SK-N-SH (cell line): ENCODE measurements around the gene PREB. TPM values are rescaled to one million over a fixed set of nuclear protein-coding genes. Genes with fewer than 3 reads are reported as not detected.

Experiments
- CTCF ChIA-PET: fragments of 300-600, 350-600 bp; formaldehyde crosslinking; extraction: SDS; loops from one replicate; lab custom pipeline; 2021; lab: Yijun Ruan, JAX
- POLR2A ChIA-PET: fragments of 350-600 bp; sonication (Branson Sonifier 250); formaldehyde crosslinking; extraction: SDS; loops from one replicate; lab custom pipeline; 2020; ENCODE audit warnings: antibody characterized with exemption, inconsistent platforms; lab: Yijun Ruan, JAX
- DNase-seq: peaks from one replicate; pipeline ENCODE4 v3.0.0; 2012
- H2AFZ ChIP-seq: fragments of 200-600 bp; sonication (generic); 2 replicates; pipeline ENCODE4 v1.8.1; 2016; ENCODE audit warnings: antibody characterized with exemption, mild to moderate bottlenecking, low read depth
- H3F3A ChIP-seq: fragments of 200-600 bp; sonication (generic); replicated peaks from 2 replicates; pipeline ENCODE3; 2016; ENCODE audit warnings: antibody characterized with exemption, mild to moderate bottlenecking; ENCODE audit not compliant: insufficient read depth
- H3K27ac ChIP-seq, 2 experiments: fragments of 200-500 bp in 1 of 2; fragments of 200-600 bp in 1 of 2; sonication (Bioruptor generic) in 1 of 2; sonication (generic), shearing (Covaris generic) in 1 of 2; 2 replicates each; pipeline versions ENCODE4 v1.5.1 to v1.6.1; 2014 to 2016; ENCODE audit warnings: low read depth in 2 of 2, inconsistent platforms in 1 of 2, low read length in 1 of 2, mild to moderate bottlenecking in 1 of 2, mixed read lengths in 1 of 2
- H3K27me3 ChIP-seq: fragments of 200-600 bp; sonication (generic), shearing (Covaris generic); 2 replicates; pipeline ENCODE4 v1.6.1; 2016; ENCODE audit warnings: mixed run types; ENCODE audit not compliant: insufficient read depth
- H3K36me3 ChIP-seq, 2 experiments: fragments of 200-500 bp in 1 of 2; fragments of 200-600 bp in 1 of 2; sonication (Bioruptor generic) in 1 of 2; sonication (generic) in 1 of 2; replicated peaks in 1 of 2; 2 replicates each; pipeline versions ENCODE3 to v1.5.1; 2014 to 2016; ENCODE audit warnings: low read length in 1 of 2, mild to moderate bottlenecking in 1 of 2; ENCODE audit not compliant: insufficient read depth in 2 of 2, control insufficient read depth in 1 of 2
- H3K4me1 ChIP-seq, 2 experiments: fragments of 200-500 bp in 1 of 2; fragments of 200-600 bp in 1 of 2; sonication (Bioruptor generic) in 1 of 2; sonication (generic), shearing (Covaris generic) in 1 of 2; 2 replicates each; pipeline versions ENCODE4 v1.5.1 to v1.6.1; 2014 to 2016; ENCODE audit warnings: low read depth in 1 of 2, low read length in 1 of 2, mixed run types in 1 of 2; ENCODE audit not compliant: insufficient read depth in 2 of 2, control insufficient read depth in 1 of 2
- H3K4me2 ChIP-seq: fragments of 200-600 bp; sonication (generic), shearing (Covaris generic); 2 replicates; pipeline ENCODE4 v1.6.1; 2017; ENCODE audit warnings: mixed run types
- H3K4me3 ChIP-seq, 2 experiments: fragments of 200-500 bp in 1 of 2; fragments of 200-600 bp in 1 of 2; sonication (Bioruptor generic) in 1 of 2; sonication (generic), shearing (Covaris generic) in 1 of 2; 2 replicates each; pipeline versions ENCODE4 v1.5.1 to v1.8.1; 2014 to 2016; ENCODE audit warnings: low read depth in 2 of 2, inconsistent platforms in 1 of 2, low read length in 1 of 2, mild to moderate bottlenecking in 1 of 2, mixed read lengths in 1 of 2, moderate library complexity in 1 of 2
- H3K79me2 ChIP-seq: fragments of 200-600 bp; sonication (generic); 2 replicates; pipeline ENCODE4 v1.8.1; 2017; ENCODE audit warnings: mild to moderate bottlenecking; ENCODE audit not compliant: insufficient read depth
- H3K9ac ChIP-seq: fragments of 200-600 bp; sonication (generic); 2 replicates; pipeline ENCODE4 v1.6.1; 2017; ENCODE audit warnings: mixed run types
- H3K9me2 ChIP-seq: fragments of 200-600 bp; sonication (generic); 2 replicates; pipeline ENCODE4 v1.6.1; 2017; ENCODE audit warnings: mixed run types
- H3K9me3 ChIP-seq: fragments of 200-600 bp; sonication (generic); 2 replicates; pipeline ENCODE4 v1.6.1; 2017; ENCODE audit warnings: mixed run types, mild to moderate bottlenecking, moderate library complexity
- H4K20me1 ChIP-seq: fragments of 200-600 bp; sonication (generic); 2 replicates; pipeline ENCODE4 v1.6.1; 2017; ENCODE audit warnings: mild to moderate bottlenecking, mixed run types; ENCODE audit not compliant: insufficient read depth
- CHD2 ChIP-seq: fragments of 150-350 bp; IDR thresholded peaks from 2 replicates; pipeline ENCODE4 v1.6.1; 2018; ENCODE audit warnings: low read length; ENCODE audit not compliant: partially characterized antibody
- FOXJ3 ChIP-seq: sonication (generic); formaldehyde crosslinking; IDR thresholded peaks from 2 replicates; pipeline ENCODE4 v1.5.1; 2020; ENCODE audit warnings: mild to moderate bottlenecking, missing genetic modification reagents
- GATA2 ChIP-seq: sonication (generic); formaldehyde crosslinking; IDR thresholded peaks from 2 replicates; pipeline ENCODE4 v1.5.0; 2020; ENCODE audit warnings: mild to moderate bottlenecking, missing genetic modification reagents
- NFIC ChIP-seq: IDR thresholded peaks from 2 replicates; pipeline ENCODE4 v1.4.0; 2012; ENCODE audit warnings: borderline replicate concordance
- RFX5 ChIP-seq: IDR thresholded peaks from 2 replicates; pipeline ENCODE4 v1.6.1; 2012; ENCODE audit warnings: mild to moderate bottlenecking, improper control_type of control experiment, low read length
- TAF1 ChIP-seq: IDR thresholded peaks from 2 replicates; pipeline ENCODE4 v1.6.1; 2012; ENCODE audit warnings: low read depth, mild to moderate bottlenecking, low read length, moderate library complexity, borderline replicate concordance
- YY1 ChIP-seq: IDR thresholded peaks from 2 replicates; pipeline ENCODE4 v1.4.0; 2012; ENCODE audit warnings: low read depth, mild to moderate bottlenecking
- WGBS: methylation state at CpG from one replicate; pipeline ENCODE4 v1.1.6; 2017; ENCODE audit warnings: low lambda C conversion rate; 5-methylcytosine and 5-hydroxymethylcytosine counted together
- polyA plus RNA-seq, 3 experiments: library from polyadenylated mRNA; depleted of rRNA; stranded (reverse); fragments of >200 nt; gene quantifications; 2 replicates each; pipeline ENCODE4 v1.2.3, GENCODE V29; 2012
- TF ChIP-seq, protein P1 (sequence below): IDR thresholded peaks from 2 replicates; pipeline ENCODE4 v1.6.1; 2012; ENCODE audit warnings: mild to moderate bottlenecking, low read depth, low read length, moderate library complexity
- TF ChIP-seq, protein P2 (sequence below): IDR thresholded peaks from 2 replicates; pipeline ENCODE4; 2012
- TF ChIP-seq, protein P3 (sequence below): fragments of 200-600 bp; sonication (generic); IDR thresholded peaks from 2 replicates; pipeline ENCODE4 v1.6.1; 2017; ENCODE audit warnings: antibody characterized with exemption, mild to moderate bottlenecking, moderate library complexity
- TF ChIP-seq, protein P4 (sequence below): IDR thresholded peaks from 2 replicates; pipeline ENCODE4 v1.4.0; 2012; ENCODE audit warnings: low read depth
- TF ChIP-seq, protein P5 (sequence below): IDR thresholded peaks from 2 replicates; pipeline ENCODE4 v1.4.0; 2012; ENCODE audit warnings: low read depth, borderline replicate concordance
- TF ChIP-seq, protein P6 (sequence below): fragments of 150-350 bp; IDR thresholded peaks from 2 replicates; pipeline ENCODE4 v1.6.1; 2017; ENCODE audit warnings: antibody characterized with exemption, low read length, low read depth, borderline replicate concordance

Gene PREB
- polyA plus RNA-seq, 1 of the 3 experiments (the other 2 are of a cell fraction) = 47.9 TPM

DNA sequence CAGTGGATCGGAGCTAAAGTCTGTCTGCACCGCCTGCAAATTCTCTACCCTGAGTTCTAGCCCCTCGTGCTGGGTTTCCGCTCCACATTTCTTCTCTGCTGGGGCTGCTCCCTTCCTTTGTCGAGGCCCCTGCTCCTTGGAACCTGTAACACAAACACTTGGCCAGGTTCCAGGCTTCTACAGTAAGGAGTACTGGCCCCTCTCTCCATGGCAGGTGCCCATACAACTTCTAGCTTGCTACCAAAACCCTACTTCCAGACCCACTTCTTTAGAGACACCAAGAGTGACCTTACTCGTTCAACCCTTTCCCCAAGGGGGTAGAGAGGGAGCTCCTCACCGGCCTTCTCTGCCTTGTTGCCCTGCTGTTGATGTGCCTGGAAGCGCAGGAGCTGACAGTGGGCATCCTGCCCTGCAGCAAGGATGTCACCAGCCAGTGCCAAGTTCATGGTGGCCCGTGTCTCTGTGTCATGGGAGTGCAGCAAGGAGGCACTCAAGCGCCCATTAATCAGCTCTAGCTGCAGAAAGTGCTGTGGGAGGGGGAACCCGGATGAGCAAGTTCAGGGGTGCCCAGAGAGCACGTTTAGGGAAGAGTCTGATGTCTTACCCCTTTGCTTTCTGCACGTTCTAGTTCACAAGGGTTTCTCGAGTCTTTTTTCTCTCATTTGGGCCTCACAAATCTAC lies 1.1 kb downstream of the PREB start:
- Histone ChIP-seq H4K20me1 (peaks cover 9% of the 10 kb centered on the region; the same call in 1 of the 2 replicates), H3K9ac (peak overlapping the region; percentile 83), H3K79me2 (peaks cover 21% of the 10 kb centered on the region), H3K4me1 (peaks cover 7 to 14% of the 10 kb centered on the region in 2 experiments; a peak in 3 of 4 replicates), H3K27me3 (no peaks in the 10 kb centered on the region), H3K9me3 (no peaks in the 10 kb centered on the region), H3F3A (no peaks in the 10 kb centered on the region), H3K4me2 (peak overlapping the region; percentile 91), H3K36me3 (peaks cover 9 to 32% of the 10 kb centered on the region in 2 experiments), H3K9me2 (no peaks in the 10 kb centered on the region), H2AFZ (no peak overlapping the region), H3K27ac (no peak overlapping the region; a peak in 1 of 4 replicates), H3K4me3 (peak overlapping the region; percentile 94 to 97)
- 49% methylated on average over 14 of the region's 14 CpGs for WGBS
- peak; percentile 55 for DNase-seq
- TF ChIP-seq, protein P1, sequence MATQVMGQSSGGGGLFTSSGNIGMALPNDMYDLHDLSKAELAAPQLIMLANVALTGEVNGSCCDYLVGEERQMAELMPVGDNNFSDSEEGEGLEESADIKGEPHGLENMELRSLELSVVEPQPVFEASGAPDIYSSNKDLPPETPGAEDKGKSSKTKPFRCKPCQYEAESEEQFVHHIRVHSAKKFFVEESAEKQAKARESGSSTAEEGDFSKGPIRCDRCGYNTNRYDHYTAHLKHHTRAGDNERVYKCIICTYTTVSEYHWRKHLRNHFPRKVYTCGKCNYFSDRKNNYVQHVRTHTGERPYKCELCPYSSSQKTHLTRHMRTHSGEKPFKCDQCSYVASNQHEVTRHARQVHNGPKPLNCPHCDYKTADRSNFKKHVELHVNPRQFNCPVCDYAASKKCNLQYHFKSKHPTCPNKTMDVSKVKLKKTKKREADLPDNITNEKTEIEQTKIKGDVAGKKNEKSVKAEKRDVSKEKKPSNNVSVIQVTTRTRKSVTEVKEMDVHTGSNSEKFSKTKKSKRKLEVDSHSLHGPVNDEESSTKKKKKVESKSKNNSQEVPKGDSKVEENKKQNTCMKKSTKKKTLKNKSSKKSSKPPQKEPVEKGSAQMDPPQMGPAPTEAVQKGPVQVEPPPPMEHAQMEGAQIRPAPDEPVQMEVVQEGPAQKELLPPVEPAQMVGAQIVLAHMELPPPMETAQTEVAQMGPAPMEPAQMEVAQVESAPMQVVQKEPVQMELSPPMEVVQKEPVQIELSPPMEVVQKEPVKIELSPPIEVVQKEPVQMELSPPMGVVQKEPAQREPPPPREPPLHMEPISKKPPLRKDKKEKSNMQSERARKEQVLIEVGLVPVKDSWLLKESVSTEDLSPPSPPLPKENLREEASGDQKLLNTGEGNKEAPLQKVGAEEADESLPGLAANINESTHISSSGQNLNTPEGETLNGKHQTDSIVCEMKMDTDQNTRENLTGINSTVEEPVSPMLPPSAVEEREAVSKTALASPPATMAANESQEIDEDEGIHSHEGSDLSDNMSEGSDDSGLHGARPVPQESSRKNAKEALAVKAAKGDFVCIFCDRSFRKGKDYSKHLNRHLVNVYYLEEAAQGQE = no peak
- TF ChIP-seq, protein P2, sequence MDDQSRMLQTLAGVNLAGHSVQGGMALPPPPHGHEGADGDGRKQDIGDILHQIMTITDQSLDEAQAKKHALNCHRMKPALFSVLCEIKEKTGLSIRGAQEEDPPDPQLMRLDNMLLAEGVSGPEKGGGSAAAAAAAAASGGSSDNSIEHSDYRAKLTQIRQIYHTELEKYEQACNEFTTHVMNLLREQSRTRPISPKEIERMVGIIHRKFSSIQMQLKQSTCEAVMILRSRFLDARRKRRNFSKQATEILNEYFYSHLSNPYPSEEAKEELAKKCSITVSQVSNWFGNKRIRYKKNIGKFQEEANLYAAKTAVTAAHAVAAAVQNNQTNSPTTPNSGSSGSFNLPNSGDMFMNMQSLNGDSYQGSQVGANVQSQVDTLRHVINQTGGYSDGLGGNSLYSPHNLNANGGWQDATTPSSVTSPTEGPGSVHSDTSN = no peak
- TF ChIP-seq, protein P3, sequence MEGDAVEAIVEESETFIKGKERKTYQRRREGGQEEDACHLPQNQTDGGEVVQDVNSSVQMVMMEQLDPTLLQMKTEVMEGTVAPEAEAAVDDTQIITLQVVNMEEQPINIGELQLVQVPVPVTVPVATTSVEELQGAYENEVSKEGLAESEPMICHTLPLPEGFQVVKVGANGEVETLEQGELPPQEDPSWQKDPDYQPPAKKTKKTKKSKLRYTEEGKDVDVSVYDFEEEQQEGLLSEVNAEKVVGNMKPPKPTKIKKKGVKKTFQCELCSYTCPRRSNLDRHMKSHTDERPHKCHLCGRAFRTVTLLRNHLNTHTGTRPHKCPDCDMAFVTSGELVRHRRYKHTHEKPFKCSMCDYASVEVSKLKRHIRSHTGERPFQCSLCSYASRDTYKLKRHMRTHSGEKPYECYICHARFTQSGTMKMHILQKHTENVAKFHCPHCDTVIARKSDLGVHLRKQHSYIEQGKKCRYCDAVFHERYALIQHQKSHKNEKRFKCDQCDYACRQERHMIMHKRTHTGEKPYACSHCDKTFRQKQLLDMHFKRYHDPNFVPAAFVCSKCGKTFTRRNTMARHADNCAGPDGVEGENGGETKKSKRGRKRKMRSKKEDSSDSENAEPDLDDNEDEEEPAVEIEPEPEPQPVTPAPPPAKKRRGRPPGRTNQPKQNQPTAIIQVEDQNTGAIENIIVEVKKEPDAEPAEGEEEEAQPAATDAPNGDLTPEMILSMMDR = no peak
- TF ChIP-seq YY1 = no peak
- no peak for TF ChIP-seq NFIC
- TF ChIP-seq CHD2 = no peak
- TF ChIP-seq FOXJ3 (CRISPR knock-in tag) = no peak
- TF ChIP-seq GATA2 (CRISPR knock-in tag) = no peak
- TF ChIP-seq, protein P4, sequence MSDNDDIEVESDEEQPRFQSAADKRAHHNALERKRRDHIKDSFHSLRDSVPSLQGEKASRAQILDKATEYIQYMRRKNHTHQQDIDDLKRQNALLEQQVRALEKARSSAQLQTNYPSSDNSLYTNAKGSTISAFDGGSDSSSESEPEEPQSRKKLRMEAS = no peak
- no peak for TF ChIP-seq RFX5
- no peak for TF ChIP-seq TAF1
- TF ChIP-seq, protein P5, sequence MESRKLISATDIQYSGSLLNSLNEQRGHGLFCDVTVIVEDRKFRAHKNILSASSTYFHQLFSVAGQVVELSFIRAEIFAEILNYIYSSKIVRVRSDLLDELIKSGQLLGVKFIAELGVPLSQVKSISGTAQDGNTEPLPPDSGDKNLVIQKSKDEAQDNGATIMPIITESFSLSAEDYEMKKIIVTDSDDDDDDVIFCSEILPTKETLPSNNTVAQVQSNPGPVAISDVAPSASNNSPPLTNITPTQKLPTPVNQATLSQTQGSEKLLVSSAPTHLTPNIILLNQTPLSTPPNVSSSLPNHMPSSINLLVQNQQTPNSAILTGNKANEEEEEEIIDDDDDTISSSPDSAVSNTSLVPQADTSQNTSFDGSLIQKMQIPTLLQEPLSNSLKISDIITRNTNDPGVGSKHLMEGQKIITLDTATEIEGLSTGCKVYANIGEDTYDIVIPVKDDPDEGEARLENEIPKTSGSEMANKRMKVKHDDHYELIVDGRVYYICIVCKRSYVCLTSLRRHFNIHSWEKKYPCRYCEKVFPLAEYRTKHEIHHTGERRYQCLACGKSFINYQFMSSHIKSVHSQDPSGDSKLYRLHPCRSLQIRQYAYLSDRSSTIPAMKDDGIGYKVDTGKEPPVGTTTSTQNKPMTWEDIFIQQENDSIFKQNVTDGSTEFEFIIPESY = no peak
- TF ChIP-seq, protein P6, sequence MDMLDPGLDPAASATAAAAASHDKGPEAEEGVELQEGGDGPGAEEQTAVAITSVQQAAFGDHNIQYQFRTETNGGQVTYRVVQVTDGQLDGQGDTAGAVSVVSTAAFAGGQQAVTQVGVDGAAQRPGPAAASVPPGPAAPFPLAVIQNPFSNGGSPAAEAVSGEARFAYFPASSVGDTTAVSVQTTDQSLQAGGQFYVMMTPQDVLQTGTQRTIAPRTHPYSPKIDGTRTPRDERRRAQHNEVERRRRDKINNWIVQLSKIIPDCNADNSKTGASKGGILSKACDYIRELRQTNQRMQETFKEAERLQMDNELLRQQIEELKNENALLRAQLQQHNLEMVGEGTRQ = no peak
- POLR2A ChIA-PET = interaction anchor here (0.8 to 2.6 kb wide), 6 partner anchors 10 to 58 kb away, joined by 3 to 18 read pairs (median 4); partner anchors contain the start of genes ABHD1, CGREF1 and KHK
- CTCF ChIA-PET = interaction anchor here (0.8 to 6.3 kb wide), 23 partner anchors 9 to 174 kb away, joined by 3 to 43 read pairs (median 4); partner anchors contain the start of genes ABHD1, CGREF1, EMILIN1 and TCF23
